ENCODE measurements around the gene KITLG. TPM values are rescaled to one million over a fixed set of nuclear protein-coding genes. Genes with fewer than 3 reads are reported as not detected.
"Not testable (repeated sequence)": the region's sequence is repeated elsewhere in the genome, so short reads cannot be mapped to it uniquely, and the experiment has no call there.

KITLG gene
- total and polyA plus RNA-seq, 2 experiments from 2014 or later = 1.1 TPM

DNA sequence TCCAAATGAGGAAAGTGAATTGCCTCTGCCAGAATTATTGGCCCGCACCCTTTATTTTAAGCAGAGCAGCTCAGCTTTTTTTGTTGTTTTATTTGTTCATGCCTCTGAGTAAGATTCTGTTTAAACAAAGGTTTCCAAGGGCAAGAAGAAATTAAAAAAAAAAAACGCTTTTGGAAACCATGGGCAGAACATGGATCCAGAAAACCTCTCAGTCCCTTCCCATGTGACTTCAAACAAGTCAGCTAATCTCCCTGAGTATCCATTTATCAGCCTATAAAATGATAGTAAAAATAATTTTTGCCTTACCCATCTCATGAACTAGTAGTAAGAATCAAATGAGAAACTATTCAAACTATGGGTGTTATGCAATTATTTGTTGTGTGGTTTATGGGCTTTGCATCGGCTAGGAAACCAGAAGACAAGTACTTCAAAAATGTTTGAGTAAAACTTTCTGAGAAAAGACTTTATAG is 27.6 kb downstream of the KITLG start:
- Histone ChIP-seq H3K9me3 (ENCODE audit: low read depth) (no peaks in the 10 kb centered on the region), H3K27ac (no peak overlapping the region), H3K36me3 (no peaks in the 10 kb centered on the region), H3K27me3 (no peaks in the 10 kb centered on the region), H3K4me3 (no peak overlapping the region), H3K4me1 (ENCODE audit: low read depth) (no peaks in the 10 kb centered on the region)
- TF ChIP-seq, protein P1, sequence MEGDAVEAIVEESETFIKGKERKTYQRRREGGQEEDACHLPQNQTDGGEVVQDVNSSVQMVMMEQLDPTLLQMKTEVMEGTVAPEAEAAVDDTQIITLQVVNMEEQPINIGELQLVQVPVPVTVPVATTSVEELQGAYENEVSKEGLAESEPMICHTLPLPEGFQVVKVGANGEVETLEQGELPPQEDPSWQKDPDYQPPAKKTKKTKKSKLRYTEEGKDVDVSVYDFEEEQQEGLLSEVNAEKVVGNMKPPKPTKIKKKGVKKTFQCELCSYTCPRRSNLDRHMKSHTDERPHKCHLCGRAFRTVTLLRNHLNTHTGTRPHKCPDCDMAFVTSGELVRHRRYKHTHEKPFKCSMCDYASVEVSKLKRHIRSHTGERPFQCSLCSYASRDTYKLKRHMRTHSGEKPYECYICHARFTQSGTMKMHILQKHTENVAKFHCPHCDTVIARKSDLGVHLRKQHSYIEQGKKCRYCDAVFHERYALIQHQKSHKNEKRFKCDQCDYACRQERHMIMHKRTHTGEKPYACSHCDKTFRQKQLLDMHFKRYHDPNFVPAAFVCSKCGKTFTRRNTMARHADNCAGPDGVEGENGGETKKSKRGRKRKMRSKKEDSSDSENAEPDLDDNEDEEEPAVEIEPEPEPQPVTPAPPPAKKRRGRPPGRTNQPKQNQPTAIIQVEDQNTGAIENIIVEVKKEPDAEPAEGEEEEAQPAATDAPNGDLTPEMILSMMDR (IDR thresholded peaks at IDR 0.05; ENCODE audit: low read depth, low read length) = no peak
- DNase-seq (ENCODE audit: low read depth in 1 of 2, low spot score in 1 of 2) = peak in 1 of 2 donors; percentile 78

DNA sequence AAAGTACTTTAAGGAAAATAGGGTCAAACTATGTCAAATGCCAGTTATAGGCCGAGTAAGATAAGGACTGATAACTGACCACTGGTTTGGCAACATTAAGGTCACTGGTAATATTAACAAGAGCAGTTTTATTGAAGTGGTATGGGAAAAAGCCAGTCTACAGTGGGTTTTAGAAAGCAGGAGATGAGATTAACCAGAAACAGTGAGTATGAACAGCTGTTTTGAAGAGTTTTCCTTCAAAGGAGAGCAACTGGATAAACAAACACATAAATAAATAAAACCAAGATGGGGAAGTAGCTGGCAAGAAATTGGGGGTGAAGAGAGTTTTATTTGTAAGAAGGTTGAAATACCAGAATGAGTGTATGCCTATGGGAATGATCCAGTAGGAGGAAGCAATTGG is 30.3 kb downstream of the KITLG start:
- Histone ChIP-seq H3K27ac (no peak overlapping the region), H3K4me1 (ENCODE audit: low read depth) (no peaks in the 10 kb centered on the region), H3K9me3 (ENCODE audit: low read depth) (no peaks in the 10 kb centered on the region), H3K36me3 (no peaks in the 10 kb centered on the region), H3K4me3 (no peak overlapping the region), H3K27me3 (no peaks in the 10 kb centered on the region)
- TF ChIP-seq, protein P1 (IDR thresholded peaks at IDR 0.05; ENCODE audit: low read depth, low read length) = no peak
- DNase-seq (ENCODE audit: low read depth in 1 of 2, low spot score in 1 of 2) = peak in 1 of 2 donors; percentile 39

DNA sequence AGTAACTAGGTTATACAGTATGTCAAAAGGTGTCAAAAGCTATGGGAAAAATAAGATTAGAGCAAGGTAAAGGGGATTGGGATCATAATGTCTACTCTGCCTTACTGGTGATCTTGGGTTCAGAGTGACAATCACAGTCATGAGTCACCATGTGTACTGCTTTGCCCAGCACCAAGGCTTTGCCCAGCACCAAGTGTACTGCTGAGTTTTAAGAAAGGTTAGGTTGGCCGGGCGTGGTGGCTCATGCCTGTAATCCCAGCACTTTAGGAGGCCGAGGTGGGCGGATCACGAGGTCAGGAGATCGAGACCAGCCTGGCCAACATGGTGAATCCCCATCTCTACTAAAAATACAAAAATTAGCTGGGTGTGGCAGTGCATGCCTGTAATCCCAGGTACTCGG is 32.3 kb downstream of the KITLG start:
- not testable (repeated sequence) for H3K36me3 ChIP-seq; H3K27me3 ChIP-seq; H3K4me3 ChIP-seq; DNase-seq (ENCODE audit: low read depth in 1 of 2, low spot score in 1 of 2); H3K4me1 ChIP-seq (ENCODE audit: low read depth); H3K27ac ChIP-seq; H3K9me3 ChIP-seq (ENCODE audit: low read depth)

DNA sequence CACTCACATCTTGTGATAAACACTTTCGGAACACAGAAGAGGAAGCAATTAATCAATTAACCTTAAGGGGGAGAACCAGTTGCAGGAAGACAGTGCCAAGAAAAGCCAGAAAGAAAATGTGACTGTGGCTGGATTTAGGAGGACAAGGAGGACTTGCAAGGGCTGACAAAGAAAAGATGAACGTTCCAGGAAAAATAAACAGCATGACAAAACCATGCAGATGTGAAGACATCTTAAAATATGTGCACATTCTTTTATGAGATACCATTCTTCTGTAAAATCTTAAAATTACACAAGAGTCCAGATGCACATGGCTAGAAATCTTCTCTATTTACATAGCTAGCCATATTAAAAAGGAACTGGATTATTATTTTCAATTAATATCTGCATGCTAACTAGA is 33.4 kb downstream of the KITLG start:
- H3K4me1 ChIP-seq (ENCODE audit: low read depth) = no peaks in the 10 kb centered on the region
- H3K27ac ChIP-seq = no peak overlapping the region
- H3K4me3 ChIP-seq = no peak overlapping the region
- H3K9me3 ChIP-seq (ENCODE audit: low read depth) = no peaks in the 10 kb centered on the region
- no peaks in the 10 kb centered on the region for H3K27me3 ChIP-seq
- TF ChIP-seq, protein P1 (IDR thresholded peaks at IDR 0.05; ENCODE audit: low read depth, low read length) = no peak
- H3K36me3 ChIP-seq = no peaks in the 10 kb centered on the region
- peak in 1 of 2 donors; percentile 59 for DNase-seq (ENCODE audit: low read depth in 1 of 2, low spot score in 1 of 2)

DNA sequence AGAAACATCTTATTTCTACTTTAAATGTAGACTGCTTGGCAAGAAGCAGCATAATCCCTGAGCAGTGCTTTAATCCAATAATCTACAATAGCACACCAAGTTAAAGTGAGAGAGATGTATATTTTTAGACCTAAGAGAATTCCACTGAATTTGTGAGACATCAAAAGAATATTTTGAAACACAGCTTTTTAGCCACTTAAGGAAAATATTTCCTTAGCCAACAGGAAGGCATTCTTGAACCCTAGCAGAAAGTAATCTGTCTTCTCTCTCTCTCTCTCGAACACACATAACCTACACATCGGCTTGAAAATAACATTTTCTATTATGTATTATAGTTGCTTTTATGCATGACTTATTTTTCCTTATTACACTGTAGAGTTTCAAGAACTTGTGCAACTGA is 34.0 kb downstream of the KITLG start:
- H3K27ac ChIP-seq = no peak overlapping the region
- no peak for DNase-seq (ENCODE audit: low read depth in 1 of 2, low spot score in 1 of 2)
- no peaks in the 10 kb centered on the region for H3K4me1 ChIP-seq (ENCODE audit: low read depth)
- H3K4me3 ChIP-seq = no peak overlapping the region
- H3K36me3 ChIP-seq = no peaks in the 10 kb centered on the region
- no peaks in the 10 kb centered on the region for H3K27me3 ChIP-seq
- TF ChIP-seq, protein P1 (IDR thresholded peaks at IDR 0.05; ENCODE audit: low read depth, low read length) = no peak
- H3K9me3 ChIP-seq (ENCODE audit: low read depth) = no peaks in the 10 kb centered on the region

DNA sequence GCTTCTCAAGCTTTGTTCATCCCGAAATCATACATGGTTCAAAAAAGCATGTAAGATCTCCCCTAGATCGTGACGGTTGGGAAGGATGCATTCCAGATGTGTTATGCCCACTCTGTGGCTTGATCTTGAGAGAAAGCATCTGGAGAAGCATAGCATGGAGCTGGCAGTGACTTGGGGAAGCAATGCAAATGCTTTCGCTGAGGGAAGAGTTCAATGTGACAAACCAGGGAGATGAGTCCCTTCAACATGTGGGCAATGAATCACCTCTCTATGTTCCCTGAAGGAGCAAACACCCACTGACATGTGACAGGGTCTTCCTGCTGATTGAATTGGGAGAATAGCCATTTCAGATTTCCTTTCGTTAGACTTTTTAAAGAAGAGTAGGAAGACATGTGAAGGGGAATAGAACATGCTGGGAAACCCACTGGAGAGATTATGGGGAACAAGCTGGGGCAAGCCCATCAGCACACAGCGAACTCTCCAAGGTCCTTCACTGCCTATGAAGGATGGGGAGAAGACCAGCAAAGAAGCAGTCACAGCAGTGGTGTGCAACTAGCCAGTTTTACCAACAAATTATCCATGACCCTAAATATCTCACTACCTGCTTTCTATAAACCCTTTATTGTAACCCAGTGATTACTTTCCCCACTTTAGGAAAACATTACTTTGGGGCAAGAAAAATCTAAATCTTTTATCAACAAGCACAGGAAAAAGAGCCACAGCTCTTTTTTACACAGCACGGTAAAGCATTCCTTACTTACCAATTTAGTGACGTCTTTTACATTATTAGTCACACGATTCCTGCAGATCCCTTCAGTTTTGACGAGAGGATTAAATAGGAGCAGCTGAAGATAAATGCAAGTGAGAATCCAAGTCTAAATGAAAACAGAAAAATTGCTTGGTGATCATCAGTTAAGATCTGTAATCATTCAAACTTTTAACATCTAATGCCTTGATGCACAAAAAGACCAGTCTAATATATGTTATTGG is 35.0 kb downstream of the KITLG start:
- DNase-seq (ENCODE audit: low read depth in 1 of 2, low spot score in 1 of 2) = peak in 1 of 2 donors; percentile 42
- TF ChIP-seq, protein P1 (IDR thresholded peaks at IDR 0.05; ENCODE audit: low read depth, low read length) = no peak
- Histone ChIP-seq H3K4me1 (ENCODE audit: low read depth) (no peaks in the 10 kb centered on the region), H3K4me3 (no peak overlapping the region), H3K36me3 (no peaks in the 10 kb centered on the region), H3K27ac (no peak overlapping the region), H3K9me3 (ENCODE audit: low read depth) (no peaks in the 10 kb centered on the region), H3K27me3 (no peaks in the 10 kb centered on the region)
